Measurements from ENCODE around the gene PLS3.

GRCh38 chrX:115564243-115564642 lies 3.3 kb downstream of the PLS3 start:
- TF ChIP-seq CTCF (IDR thresholded peaks at IDR 0.05) = no peak
- no peak for TF ChIP-seq POLR2AphosphoS5 (IDR thresholded peaks at IDR 0.05)
- TF ChIP-seq EP300 (IDR thresholded peaks at IDR 0.05; ENCODE audit: low read depth) = no peak

All from transverse colon (tissue), 4 donors.